ENCODE measurements around the gene C4orf50.
A peak's percentile ranks its signal among the peaks of the same experiment; 100 is the strongest.

C4orf50 gene

GRCh38 chr4:5942947-5943346 is 75.3 kb downstream of the C4orf50 start:
- no peak overlapping the region for H3K4me3 ChIP-seq (ENCODE audit: low read length)
- H4K20me1 ChIP-seq (ENCODE audit: insufficient read depth, low read length) = no peaks in the 10 kb centered on the region
- no peaks in the 10 kb centered on the region for H3K27me3 ChIP-seq (replicated peaks; ENCODE audit: insufficient read depth, low read length)
- H3K4me2 ChIP-seq (ENCODE audit: low read depth, low read length) = no peak overlapping the region
- no peak overlapping the region for H3K9ac ChIP-seq (ENCODE audit: low read length)
- H3K9me3 ChIP-seq (replicated peaks; ENCODE audit: insufficient read depth, low read length) = no peaks in the 10 kb centered on the region
- H3K36me3 ChIP-seq (replicated peaks; ENCODE audit: insufficient read depth, low read length) = no peaks in the 10 kb centered on the region
- no peaks in the 10 kb centered on the region for H3F3A ChIP-seq (ENCODE audit: insufficient read depth, low read length)
- peaks cover 26% of the 10 kb centered on the region for H3K4me1 ChIP-seq (ENCODE audit: low read length)
- no peak for DNase-seq
- no peak overlapping the region for H2AFZ ChIP-seq (ENCODE audit: low read length)
- no peaks in the 10 kb centered on the region for H3K9me2 ChIP-seq (replicated peaks; ENCODE audit: insufficient read depth, low read length)
- TF ChIP-seq EZH2 (optimal IDR thresholded peaks at IDR 0.05; ENCODE audit: low read depth, low read length) (no peak), EZH2phosphoT487 (IDR thresholded peaks at IDR 0.05; ENCODE audit: low read length) (no peak), CTCF (IDR thresholded peaks at IDR 0.05; ENCODE audit: low read length) (no peak)
- no peak overlapping the region for H3K27ac ChIP-seq (ENCODE audit: low read length)
- H3K79me2 ChIP-seq (ENCODE audit: low read length) = no peaks in the 10 kb centered on the region

- no peaks in the 10 kb centered on the region for H3K9me2 ChIP-seq (replicated peaks; ENCODE audit: insufficient read depth, low read length)
- no peak overlapping the region for H2AFZ ChIP-seq (ENCODE audit: low read length)
- no peak overlapping the region for H3K27ac ChIP-seq (ENCODE audit: low read length)
- H3F3A ChIP-seq (ENCODE audit: insufficient read depth, low read length) = no peaks in the 10 kb centered on the region
- no peaks in the 10 kb centered on the region for H4K20me1 ChIP-seq (ENCODE audit: insufficient read depth, low read length)
- H3K79me2 ChIP-seq (ENCODE audit: low read length) = no peaks in the 10 kb centered on the region
- H3K27me3 ChIP-seq (replicated peaks; ENCODE audit: insufficient read depth, low read length) = no peaks in the 10 kb centered on the region
- TF ChIP-seq EZH2phosphoT487 (IDR thresholded peaks at IDR 0.05; ENCODE audit: low read length) (no peak), CTCF (IDR thresholded peaks at IDR 0.05; ENCODE audit: low read length) (no peak), EZH2 (optimal IDR thresholded peaks at IDR 0.05; ENCODE audit: low read depth, low read length) (no peak)
- H3K9ac ChIP-seq (ENCODE audit: low read length) = no peak overlapping the region
- no peak for DNase-seq
- no peak overlapping the region for H3K4me3 ChIP-seq (ENCODE audit: low read length)
- H3K4me1 ChIP-seq (ENCODE audit: low read length) = peaks cover 20% of the 10 kb centered on the region
- H3K36me3 ChIP-seq (replicated peaks; ENCODE audit: insufficient read depth, low read length) = no peaks in the 10 kb centered on the region
- 0 out of 2 replicates have a peak overlapping the region, but pooled peaks have one; percentile 3 for H3K4me2 ChIP-seq (ENCODE audit: low read depth, low read length)
- no peaks in the 10 kb centered on the region for H3K9me3 ChIP-seq (replicated peaks; ENCODE audit: insufficient read depth, low read length)
These were observed 76.6 kb downstream of the C4orf50 start for GRCh38 chr4:5941601-5942000.

- Histone ChIP-seq H3K36me3 (replicated peaks; ENCODE audit: insufficient read depth, low read length) (no peaks in the 10 kb centered on the region), H3K4me2 (ENCODE audit: low read depth, low read length) (no peak overlapping the region), H4K20me1 (ENCODE audit: insufficient read depth, low read length) (no peaks in the 10 kb centered on the region), H3K27ac (ENCODE audit: low read length) (no peak overlapping the region), H3K4me3 (ENCODE audit: low read length) (no peak overlapping the region), H3K9me3 (replicated peaks; ENCODE audit: insufficient read depth, low read length) (no peaks in the 10 kb centered on the region), H3K4me1 (ENCODE audit: low read length) (peaks cover 20% of the 10 kb centered on the region), H3K9ac (ENCODE audit: low read length) (no peak overlapping the region), H2AFZ (ENCODE audit: low read length) (no peak overlapping the region), H3K27me3 (replicated peaks; ENCODE audit: insufficient read depth, low read length) (no peaks in the 10 kb centered on the region), H3K9me2 (replicated peaks; ENCODE audit: insufficient read depth, low read length) (no peaks in the 10 kb centered on the region), H3F3A (ENCODE audit: insufficient read depth, low read length) (no peaks in the 10 kb centered on the region), H3K79me2 (ENCODE audit: low read length) (no peaks in the 10 kb centered on the region)
- peak; percentile 70 for DNase-seq
- TF ChIP-seq CTCF (IDR thresholded peaks at IDR 0.05; ENCODE audit: low read length) (no peak), EZH2 (optimal IDR thresholded peaks at IDR 0.05; ENCODE audit: low read depth, low read length) (no peak)
These were observed 77.6 kb downstream of the C4orf50 start for GRCh38 chr4:5940470-5941203.
